Panc1 (cell line): ENCODE measurements around the gene MYEOV. TPM values are rescaled to one million over a fixed set of nuclear protein-coding genes. Genes with fewer than 3 reads are reported as not detected.
A peak's percentile ranks its signal among the peaks of the same experiment; 100 is the strongest.

ENCODE experiments used
- ATAC-seq: fragments of 200-7000 bp; cut with Tn5 transposase; 2 replicates; pipeline ENCODE4 v1.9.1; 2020; ENCODE audit warnings: mild to moderate bottlenecking, moderate library complexity
- BruUV-seq: library from RNA; stranded (reverse); fragments of 400-500 nt; replicated peaks from 2 replicates; lab custom pipeline; 2021; lab: Mats Ljungman, UMichigan
- CTCF ChIA-PET: fragments of 300-600 bp; sonication (Branson Sonifier 250); formaldehyde crosslinking; loops from one replicate; lab custom pipeline; 2022; ENCODE audit warnings: antibody characterized with exemption; lab: Charles Lee
- POLR2A ChIA-PET: fragments of 300-600 bp; sonication (Branson Sonifier 250); formaldehyde crosslinking; loops from one replicate; lab custom pipeline; 2022; ENCODE audit warnings: antibody characterized with exemption; lab: Charles Lee
- DNase-seq: peaks from one replicate; pipeline ENCODE4 v3.0.0-alpha.2; 2010; ENCODE audit warnings: low read depth, low spot score
- H3K27ac ChIP-seq: 2 replicates; pipeline ENCODE4 v1.5.1; 2011; ENCODE audit warnings: mild to moderate bottlenecking, low read length, inconsistent platforms
- H3K27me3 ChIP-seq: fragments of 200-500 bp; sonication (Bioruptor generic); 2 replicates; pipeline ENCODE4 v1.6.0; 2014; ENCODE audit warnings: low read length, inconsistent platforms; ENCODE audit not compliant: control insufficient read depth, insufficient read depth
- H3K36me3 ChIP-seq: fragments of 200-500 bp; sonication (Bioruptor generic); 2 replicates; pipeline ENCODE4 v1.5.1; 2014; ENCODE audit warnings: inconsistent platforms, mild to moderate bottlenecking, low read length, moderate library complexity; ENCODE audit not compliant: control insufficient read depth, insufficient read depth
- H3K4me1 ChIP-seq: 2 replicates; pipeline ENCODE4 v1.5.1; 2011; ENCODE audit warnings: inconsistent platforms, mild to moderate bottlenecking, low read length, moderate library complexity; ENCODE audit not compliant: control insufficient read depth, insufficient read depth
- H3K4me3 ChIP-seq, 2 experiments: 2 replicates each; pipeline ENCODE4 v1.5.1; 2011 to 2012; ENCODE audit warnings: low read depth in 2 of 2, low read length in 2 of 2, mild to moderate bottlenecking in 2 of 2, inconsistent platforms in 1 of 2, moderate library complexity in 1 of 2
- H3K9me3 ChIP-seq: fragments of 200-500 bp; sonication (Bioruptor generic); 2 replicates; pipeline ENCODE4 v1.5.1; 2014; ENCODE audit warnings: low read depth, mild to moderate bottlenecking, inconsistent platforms, low read length, moderate library complexity; ENCODE audit not compliant: control insufficient read depth, insufficient read depth
- POLR2AphosphoS5 ChIP-seq: IDR thresholded peaks from 2 replicates; pipeline ENCODE4 v1.6.1; 2012; ENCODE audit warnings: mild to moderate bottlenecking, low read depth, low read length, moderate library complexity
- SIN3A ChIP-seq: IDR thresholded peaks from 2 replicates; pipeline ENCODE4 v1.6.1; 2012; ENCODE audit warnings: low read depth, mild to moderate bottlenecking, low read length, moderate library complexity, borderline replicate concordance; ENCODE audit not compliant: insufficient read depth
- TCF7L2 ChIP-seq: IDR thresholded peaks from 2 replicates; pipeline ENCODE4 v1.6.1; 2011; ENCODE audit warnings: mild to moderate bottlenecking, low read depth, low read length, inconsistent platforms
- in situ Hi-C: cut with HindIII; loops from 2 replicates; pipeline ENCODE4 v1.10.0; 2016; ENCODE audit warnings: low sequenced_read_pairs, low pct_unique_long_range_greater_than_20kb
- intact Hi-C: fragments of 100-400 bp; cut with micrococcal nuclease; formaldehyde crosslinking; loops from one replicate; pipeline ENCODE4 v1.10.0; 2022; ENCODE audit not compliant: unreplicated experiment
- total RNA-seq: library from RNA; stranded (reverse); gene quantifications from one replicate; pipeline ENCODE4 v1.2.1, GENCODE V29; 2021; ENCODE audit not compliant: unreplicated experiment
- TF ChIP-seq, protein P1 (sequence below), 2 experiments: IDR thresholded peaks; 2 replicates each; pipeline ENCODE4 v1.6.1; 2011 to 2012; ENCODE audit warnings: low read depth in 2 of 2, control low read depth in 1 of 2, low read length in 1 of 2, mild to moderate bottlenecking in 1 of 2, moderate library complexity in 1 of 2; ENCODE audit not compliant: insufficient read depth in 1 of 2
- TF ChIP-seq, protein P2 (sequence below): fragments of 450-650 bp; IDR thresholded peaks from 2 replicates; pipeline ENCODE4 v1.5.1; 2017; ENCODE audit warnings: mild to moderate bottlenecking

MYEOV gene
- total RNA-seq, 1 experiment from 2014 or later, result 69.8 TPM

DNA sequence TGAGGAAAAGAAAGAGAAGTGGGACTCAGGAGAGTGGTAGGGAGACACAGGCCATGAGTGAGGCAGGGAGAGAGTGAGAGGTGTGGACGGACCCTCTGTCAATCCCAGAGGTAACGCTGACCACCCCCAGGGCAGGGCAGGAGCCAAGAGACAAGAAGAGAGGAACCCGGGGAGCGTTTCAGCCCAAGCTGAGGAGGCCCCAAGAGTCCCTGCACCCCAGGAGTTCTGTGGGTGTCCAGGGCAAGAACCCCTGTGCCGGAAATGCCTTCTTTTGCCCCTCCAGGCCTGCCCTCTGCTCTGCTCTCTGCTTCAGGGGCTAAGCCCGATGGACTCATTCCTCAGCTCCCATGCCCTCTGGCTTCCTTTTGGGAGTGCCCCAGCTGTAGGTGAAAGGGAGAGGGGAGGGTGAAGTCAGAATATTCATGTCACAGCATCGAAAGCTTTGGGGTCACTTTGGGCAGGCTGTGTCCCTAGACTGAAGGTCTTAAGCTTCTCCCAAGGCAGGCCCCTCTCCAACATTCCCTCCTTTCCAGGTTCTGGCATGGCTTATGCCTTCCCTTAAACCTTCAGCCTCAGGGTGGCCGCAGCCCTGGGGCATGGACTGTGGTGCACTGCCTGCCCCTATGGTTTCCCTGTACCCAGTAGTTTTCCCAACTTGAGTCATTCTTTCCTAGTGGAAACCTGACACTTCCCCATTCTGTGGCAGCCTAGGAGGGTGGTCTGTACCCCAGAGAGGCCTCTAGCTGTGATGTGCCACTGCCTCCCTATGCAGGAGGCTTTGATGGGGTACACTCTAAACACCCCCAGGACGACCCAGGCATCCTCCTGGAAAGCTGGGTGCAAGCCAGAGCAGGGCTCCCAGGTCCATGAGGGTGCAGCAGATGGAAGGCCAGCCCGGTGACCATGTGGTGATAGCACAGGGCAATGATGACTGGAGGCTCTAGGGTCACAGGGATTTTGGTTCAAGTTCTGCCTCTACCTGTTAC lies 27.1 kb downstream of the MYEOV start:
- in situ Hi-C loops, result no loop called here
- Histone ChIP-seq H3K27me3 (no peaks in the 10 kb centered on the region), H3K4me1 (peaks cover 23% of the 10 kb centered on the region), H3K4me3 (no peak overlapping the region), H3K27ac (peak overlapping the region; percentile 34; the same call in 1 of the 2 replicates), H3K9me3 (no peaks in the 10 kb centered on the region), H3K36me3 (no peaks in the 10 kb centered on the region)
- ChIA-PET POLR2A (no interaction called here), CTCF (no interaction called here)
- TF ChIP-seq, protein P1, sequence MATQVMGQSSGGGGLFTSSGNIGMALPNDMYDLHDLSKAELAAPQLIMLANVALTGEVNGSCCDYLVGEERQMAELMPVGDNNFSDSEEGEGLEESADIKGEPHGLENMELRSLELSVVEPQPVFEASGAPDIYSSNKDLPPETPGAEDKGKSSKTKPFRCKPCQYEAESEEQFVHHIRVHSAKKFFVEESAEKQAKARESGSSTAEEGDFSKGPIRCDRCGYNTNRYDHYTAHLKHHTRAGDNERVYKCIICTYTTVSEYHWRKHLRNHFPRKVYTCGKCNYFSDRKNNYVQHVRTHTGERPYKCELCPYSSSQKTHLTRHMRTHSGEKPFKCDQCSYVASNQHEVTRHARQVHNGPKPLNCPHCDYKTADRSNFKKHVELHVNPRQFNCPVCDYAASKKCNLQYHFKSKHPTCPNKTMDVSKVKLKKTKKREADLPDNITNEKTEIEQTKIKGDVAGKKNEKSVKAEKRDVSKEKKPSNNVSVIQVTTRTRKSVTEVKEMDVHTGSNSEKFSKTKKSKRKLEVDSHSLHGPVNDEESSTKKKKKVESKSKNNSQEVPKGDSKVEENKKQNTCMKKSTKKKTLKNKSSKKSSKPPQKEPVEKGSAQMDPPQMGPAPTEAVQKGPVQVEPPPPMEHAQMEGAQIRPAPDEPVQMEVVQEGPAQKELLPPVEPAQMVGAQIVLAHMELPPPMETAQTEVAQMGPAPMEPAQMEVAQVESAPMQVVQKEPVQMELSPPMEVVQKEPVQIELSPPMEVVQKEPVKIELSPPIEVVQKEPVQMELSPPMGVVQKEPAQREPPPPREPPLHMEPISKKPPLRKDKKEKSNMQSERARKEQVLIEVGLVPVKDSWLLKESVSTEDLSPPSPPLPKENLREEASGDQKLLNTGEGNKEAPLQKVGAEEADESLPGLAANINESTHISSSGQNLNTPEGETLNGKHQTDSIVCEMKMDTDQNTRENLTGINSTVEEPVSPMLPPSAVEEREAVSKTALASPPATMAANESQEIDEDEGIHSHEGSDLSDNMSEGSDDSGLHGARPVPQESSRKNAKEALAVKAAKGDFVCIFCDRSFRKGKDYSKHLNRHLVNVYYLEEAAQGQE (IDR thresholded peaks at IDR 0.05; ENCODE audit: insufficient read depth in 1 of 2, low read depth in 2 of 2, low read length in 1 of 2), result no peak
- no peak for TF ChIP-seq POLR2AphosphoS5
- no TSS peak for BruUV-seq
- intact Hi-C loops, result no loop called here
- no peak for DNase-seq
- ATAC-seq, result peak; percentile 35; the same call in 1 of the 2 replicates

DNA sequence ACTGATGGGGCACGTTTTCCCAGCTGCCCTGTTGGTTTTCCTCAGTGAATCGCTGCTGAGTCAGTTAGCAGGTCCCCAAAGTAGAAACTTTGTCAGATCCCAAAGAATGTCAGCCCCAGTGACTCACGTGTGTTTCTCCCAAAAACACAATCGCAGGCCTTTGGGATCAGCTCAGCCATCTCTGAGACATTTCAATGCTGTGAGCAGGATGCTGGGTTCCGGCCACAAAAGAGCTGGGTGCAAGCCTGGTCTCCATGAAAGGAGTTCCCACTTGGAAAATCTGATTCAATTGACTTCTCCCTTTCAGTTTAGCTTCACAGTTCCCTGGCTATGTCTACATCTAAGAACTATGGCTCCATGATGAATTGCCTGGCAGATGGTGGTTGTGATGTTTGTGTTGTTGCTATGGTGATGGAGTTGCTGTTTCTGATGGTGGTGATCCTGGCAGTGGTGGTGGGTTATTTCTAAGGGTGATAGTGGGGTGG lies 28.0 kb downstream of the MYEOV start:
- TF ChIP-seq, protein P2, sequence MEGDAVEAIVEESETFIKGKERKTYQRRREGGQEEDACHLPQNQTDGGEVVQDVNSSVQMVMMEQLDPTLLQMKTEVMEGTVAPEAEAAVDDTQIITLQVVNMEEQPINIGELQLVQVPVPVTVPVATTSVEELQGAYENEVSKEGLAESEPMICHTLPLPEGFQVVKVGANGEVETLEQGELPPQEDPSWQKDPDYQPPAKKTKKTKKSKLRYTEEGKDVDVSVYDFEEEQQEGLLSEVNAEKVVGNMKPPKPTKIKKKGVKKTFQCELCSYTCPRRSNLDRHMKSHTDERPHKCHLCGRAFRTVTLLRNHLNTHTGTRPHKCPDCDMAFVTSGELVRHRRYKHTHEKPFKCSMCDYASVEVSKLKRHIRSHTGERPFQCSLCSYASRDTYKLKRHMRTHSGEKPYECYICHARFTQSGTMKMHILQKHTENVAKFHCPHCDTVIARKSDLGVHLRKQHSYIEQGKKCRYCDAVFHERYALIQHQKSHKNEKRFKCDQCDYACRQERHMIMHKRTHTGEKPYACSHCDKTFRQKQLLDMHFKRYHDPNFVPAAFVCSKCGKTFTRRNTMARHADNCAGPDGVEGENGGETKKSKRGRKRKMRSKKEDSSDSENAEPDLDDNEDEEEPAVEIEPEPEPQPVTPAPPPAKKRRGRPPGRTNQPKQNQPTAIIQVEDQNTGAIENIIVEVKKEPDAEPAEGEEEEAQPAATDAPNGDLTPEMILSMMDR, result no peak
- TF ChIP-seq POLR2AphosphoS5 (no peak), TCF7L2 (no peak), SIN3A (no peak)
- TF ChIP-seq, protein P1 (IDR thresholded peaks at IDR 0.05; ENCODE audit: insufficient read depth in 1 of 2, low read depth in 2 of 2, low read length in 1 of 2), result no peak
- H3K36me3 ChIP-seq, result no peaks in the 10 kb centered on the region
- ChIA-PET CTCF (no interaction called here), POLR2A (no interaction called here)
- H3K27ac ChIP-seq, result no peak overlapping the region
- H3K27me3 ChIP-seq, result no peaks in the 10 kb centered on the region
- BruUV-seq, result no TSS peak
- ATAC-seq, result no peak
- intact Hi-C loops (no loop called here), in situ Hi-C loops (no loop called here)
- DNase-seq, result no peak
- no peaks in the 10 kb centered on the region for H3K9me3 ChIP-seq
- peaks cover 30% of the 10 kb centered on the region for H3K4me1 ChIP-seq
- no peak overlapping the region for H3K4me3 ChIP-seq
